Kidney epithelial cell (primary cell): ENCODE data around the gene CACNB4. TPM values are rescaled to one million over a fixed set of nuclear protein-coding genes. Genes with fewer than 3 reads are reported as not detected.

ENCODE experiments used
- DNase-seq: peaks from one replicate; pipeline ENCODE4 v3.0.0-alpha.2; 2010; ENCODE audit warnings: low read depth
- H3K27me3 ChIP-seq: 2 replicates; pipeline ENCODE4 v1.6.0; 2011; ENCODE audit warnings: low read length; ENCODE audit not compliant: control insufficient read depth, insufficient read depth
- H3K36me3 ChIP-seq: 2 replicates; pipeline ENCODE4 v1.5.1; 2011; ENCODE audit warnings: low read length; ENCODE audit not compliant: control insufficient read depth, insufficient read depth
- H3K4me3 ChIP-seq: 2 replicates; pipeline ENCODE4 v1.5.1; 2011; ENCODE audit warnings: low read depth, mild to moderate bottlenecking, control low read depth, low read length
- total RNA-seq: library from RNA; depleted of rRNA; stranded (reverse); fragments of >200 nt; gene quantifications from 2 replicates; pipeline ENCODE4 v1.2.3, GENCODE V29; 2015
- TF ChIP-seq, protein P1 (sequence below): IDR thresholded peaks from 2 replicates; pipeline ENCODE4 v1.5.1; 2011; ENCODE audit warnings: mild to moderate bottlenecking, moderate library complexity, low read length, control low read depth, inconsistent platforms; ENCODE audit not compliant: insufficient read depth, poor library complexity, severe bottlenecking

The CACNB4 gene
- total RNA-seq, 1 donor from 2014 or later: 0.79 TPM

DNA sequence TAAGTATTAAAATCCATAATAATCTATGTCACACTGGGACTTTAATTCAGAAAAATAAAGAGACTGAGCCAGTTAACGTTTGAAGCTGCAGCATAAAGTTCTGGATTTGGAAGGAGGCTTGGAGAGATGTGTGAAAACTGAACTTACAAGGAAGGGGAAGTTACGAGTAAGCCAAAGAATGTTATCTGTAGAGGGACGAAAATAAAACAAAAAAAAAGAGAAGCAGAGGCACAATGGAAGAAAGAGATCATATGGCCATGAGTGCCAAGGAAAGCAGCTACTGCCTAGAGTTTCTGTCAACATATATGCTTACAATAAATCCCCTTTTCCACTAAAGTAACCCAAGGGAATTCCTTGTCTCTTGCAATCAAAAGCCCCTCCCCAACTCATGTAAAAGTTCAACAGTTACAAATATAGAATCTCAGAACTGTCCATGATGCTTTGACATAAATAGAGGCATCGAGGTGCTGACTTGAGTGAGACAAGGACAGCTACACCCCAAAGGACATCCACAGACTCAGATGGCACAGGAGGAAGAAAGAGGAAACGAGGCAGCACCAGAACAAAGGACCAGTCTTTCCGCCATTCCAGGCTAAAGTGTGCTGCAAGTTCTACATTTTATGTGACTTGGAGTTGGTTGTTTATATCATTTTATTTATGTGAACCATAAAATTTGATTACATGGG, 254.5 kb downstream of the CACNB4 start:
- H3K36me3 ChIP-seq: no peaks in the 10 kb centered on the region
- no peak for DNase-seq
- TF ChIP-seq, protein P1, sequence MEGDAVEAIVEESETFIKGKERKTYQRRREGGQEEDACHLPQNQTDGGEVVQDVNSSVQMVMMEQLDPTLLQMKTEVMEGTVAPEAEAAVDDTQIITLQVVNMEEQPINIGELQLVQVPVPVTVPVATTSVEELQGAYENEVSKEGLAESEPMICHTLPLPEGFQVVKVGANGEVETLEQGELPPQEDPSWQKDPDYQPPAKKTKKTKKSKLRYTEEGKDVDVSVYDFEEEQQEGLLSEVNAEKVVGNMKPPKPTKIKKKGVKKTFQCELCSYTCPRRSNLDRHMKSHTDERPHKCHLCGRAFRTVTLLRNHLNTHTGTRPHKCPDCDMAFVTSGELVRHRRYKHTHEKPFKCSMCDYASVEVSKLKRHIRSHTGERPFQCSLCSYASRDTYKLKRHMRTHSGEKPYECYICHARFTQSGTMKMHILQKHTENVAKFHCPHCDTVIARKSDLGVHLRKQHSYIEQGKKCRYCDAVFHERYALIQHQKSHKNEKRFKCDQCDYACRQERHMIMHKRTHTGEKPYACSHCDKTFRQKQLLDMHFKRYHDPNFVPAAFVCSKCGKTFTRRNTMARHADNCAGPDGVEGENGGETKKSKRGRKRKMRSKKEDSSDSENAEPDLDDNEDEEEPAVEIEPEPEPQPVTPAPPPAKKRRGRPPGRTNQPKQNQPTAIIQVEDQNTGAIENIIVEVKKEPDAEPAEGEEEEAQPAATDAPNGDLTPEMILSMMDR: no peak
- H3K4me3 ChIP-seq: no peak overlapping the region
- H3K27me3 ChIP-seq: no peaks in the 10 kb centered on the region

DNA sequence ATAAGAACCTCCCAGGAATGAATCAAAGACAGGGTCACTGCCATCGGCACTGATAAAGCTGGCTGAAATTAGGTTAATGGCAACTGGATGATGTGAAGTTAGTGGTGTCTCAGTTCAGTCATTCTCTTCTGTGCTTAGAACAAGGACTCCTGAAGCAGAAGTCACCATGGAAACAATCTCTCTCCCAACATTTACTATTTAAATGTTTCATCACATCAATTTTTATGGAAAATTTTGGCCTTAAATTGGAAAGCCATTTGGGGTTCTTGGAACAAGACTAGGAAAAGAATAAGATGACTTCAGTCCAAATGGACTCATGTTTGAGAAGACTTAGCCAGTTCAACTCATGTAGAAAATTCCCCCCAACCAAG, 255.2 kb downstream of the CACNB4 start:
- no peak overlapping the region for H3K4me3 ChIP-seq
- no peaks in the 10 kb centered on the region for H3K36me3 ChIP-seq
- H3K27me3 ChIP-seq: no peaks in the 10 kb centered on the region
- no peak for DNase-seq
- TF ChIP-seq, protein P1: no peak

DNA sequence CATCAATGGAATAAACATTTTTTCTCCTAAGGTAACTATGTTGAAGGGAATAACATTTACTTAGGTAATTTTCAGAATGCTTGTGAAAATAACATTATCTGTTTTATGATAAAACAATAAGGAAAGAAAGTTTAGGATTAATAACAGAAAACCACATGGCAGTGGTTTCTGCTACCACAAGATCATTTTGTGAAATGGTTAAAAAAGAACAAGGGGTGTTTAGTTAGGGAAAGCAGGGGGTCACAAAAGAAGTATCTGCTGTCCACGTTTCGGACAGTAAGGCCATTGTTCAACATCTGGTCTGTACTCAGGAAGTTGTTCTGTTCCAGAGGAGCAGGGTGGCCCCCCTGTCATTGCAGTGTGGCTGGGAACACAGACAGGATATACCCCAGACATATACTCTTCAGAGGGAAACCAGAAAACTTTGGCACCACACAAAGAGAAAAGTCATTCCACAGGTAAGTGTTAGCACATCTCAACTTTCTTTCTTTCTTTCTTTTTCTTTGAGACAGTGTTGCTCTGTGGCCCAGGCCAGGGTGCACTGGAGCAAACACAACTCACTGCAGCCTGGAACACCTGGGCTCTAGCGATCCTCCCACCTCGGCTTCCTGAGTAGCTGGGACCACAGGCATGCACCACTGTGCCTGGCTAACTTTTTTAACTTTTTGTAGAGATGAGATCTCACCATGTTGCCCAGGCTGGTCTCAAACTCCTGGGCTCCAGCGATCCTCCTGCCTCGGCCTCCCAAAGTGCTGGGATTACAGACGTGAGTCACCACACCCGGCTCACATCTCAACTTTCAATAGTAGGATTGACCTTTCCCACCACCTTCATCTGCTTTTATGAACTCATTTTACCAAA, 255.8 kb downstream of the CACNB4 start:
- no peaks in the 10 kb centered on the region for H3K27me3 ChIP-seq
- TF ChIP-seq, protein P1: no peak
- H3K36me3 ChIP-seq: no peaks in the 10 kb centered on the region
- no peak overlapping the region for H3K4me3 ChIP-seq
- no peak for DNase-seq

DNA sequence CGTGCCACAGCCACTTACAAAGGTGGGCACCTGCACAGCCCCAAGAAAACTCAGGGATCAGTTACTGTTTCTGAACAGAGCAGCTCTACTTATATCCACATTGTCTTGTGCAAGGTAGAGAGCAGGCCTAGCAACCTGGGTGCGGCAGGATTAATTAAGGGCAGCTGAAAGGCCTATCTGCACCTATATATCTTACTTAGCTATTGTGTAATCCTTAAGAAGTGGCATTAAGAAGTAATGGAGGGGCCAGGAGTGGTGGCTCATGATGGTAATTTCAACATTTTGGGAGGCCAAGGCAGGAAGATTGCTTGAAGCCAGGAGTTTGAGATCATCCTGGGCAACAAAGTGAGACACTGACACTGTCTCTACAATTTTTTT, 257.8 kb downstream of the CACNB4 start:
- no peaks in the 10 kb centered on the region for H3K36me3 ChIP-seq
- no peak overlapping the region for H3K4me3 ChIP-seq
- H3K27me3 ChIP-seq: no peaks in the 10 kb centered on the region
- TF ChIP-seq, protein P1: no peak
- DNase-seq: no peak

DNA sequence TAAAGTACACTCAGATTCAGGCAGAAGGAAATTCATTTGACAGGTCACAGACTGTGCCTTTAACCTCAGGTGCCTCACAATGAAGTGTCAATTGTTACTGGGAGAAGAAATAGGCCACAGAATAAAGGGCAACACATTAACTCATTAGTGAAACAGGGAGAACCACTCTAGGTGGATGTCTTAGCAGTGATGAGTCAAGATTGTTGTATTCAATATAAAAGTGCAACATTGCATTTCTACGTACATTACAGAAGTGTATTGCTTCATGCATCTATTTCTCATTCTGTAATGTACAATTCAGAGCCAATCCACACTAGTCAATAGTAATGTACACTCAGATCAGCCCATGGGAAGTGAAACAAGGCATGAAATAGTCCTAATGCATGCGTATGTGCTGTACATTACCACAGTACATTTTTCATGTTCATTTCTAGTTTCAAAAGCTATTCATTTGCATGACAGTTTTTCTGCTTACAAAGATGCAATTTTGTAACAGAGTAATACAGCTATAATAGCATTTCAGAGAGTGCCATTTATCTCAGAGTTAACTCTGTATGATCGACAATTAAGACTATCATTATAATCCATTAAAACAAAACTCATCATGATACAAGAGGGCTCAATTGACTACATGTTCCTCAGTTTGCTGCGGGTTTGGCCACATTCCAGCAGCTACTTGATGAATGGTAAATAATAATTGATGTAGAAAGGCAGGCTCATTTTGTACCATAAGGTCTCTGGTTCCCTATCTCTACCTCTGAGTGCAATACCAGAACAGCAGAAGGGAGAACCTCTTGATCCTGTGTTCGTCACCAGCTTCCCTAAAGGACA, 258.4 kb downstream of the CACNB4 start:
- Histone ChIP-seq H3K4me3 (no peak overlapping the region), H3K27me3 (no peaks in the 10 kb centered on the region), H3K36me3 (no peaks in the 10 kb centered on the region)
- DNase-seq: no peak
- TF ChIP-seq, protein P1: no peak
